ENCODE results near the gene EML1. TPM values are rescaled to one million over a fixed set of nuclear protein-coding genes. Genes with fewer than 3 reads are reported as not detected.
A peak's percentile ranks its signal among the peaks of the same experiment; 100 is the strongest.

Gene EML1
- total RNA-seq, 1 experiment from 2014 or later, result 32.6 TPM

GRCh38 chr14:99803803-99804202 is 10.6 kb downstream of the EML1 start:
- no peak for DNase-seq (ENCODE audit: low read depth)

- DNase-seq (ENCODE audit: low read depth), result no peak
These were observed 12.7 kb downstream of the EML1 start for GRCh38 chr14:99805757-99806439.

GRCh38 chr14:99806836-99807235 is 13.6 kb downstream of the EML1 start:
- no peak for DNase-seq (ENCODE audit: low read depth)

- DNase-seq (ENCODE audit: low read depth), result peak; percentile 14
These were observed 14.4 kb downstream of the EML1 start for GRCh38 chr14:99807413-99808153.

- no peak for DNase-seq (ENCODE audit: low read depth)
These were observed 14.9 kb downstream of the EML1 start for GRCh38 chr14:99808154-99808505.

- DNase-seq (ENCODE audit: low read depth), result no peak
These were observed 15.3 kb downstream of the EML1 start for GRCh38 chr14:99808515-99808914.

GRCh38 chr14:99809360-99809759 is 16.1 kb downstream of the EML1 start:
- no peak for DNase-seq (ENCODE audit: low read depth)

GRCh38 chr14:99809859-99810558 is 16.8 kb downstream of the EML1 start:
- no peak for DNase-seq (ENCODE audit: low read depth)

GRCh38 chr14:99810559-99810874 is 17.3 kb downstream of the EML1 start:
- no peak for DNase-seq (ENCODE audit: low read depth)

- no peak for DNase-seq (ENCODE audit: low read depth)
These were observed 19.0 kb downstream of the EML1 start for GRCh38 chr14:99812096-99812750.

- DNase-seq (ENCODE audit: low read depth), result no peak
These were observed 19.7 kb downstream of the EML1 start for GRCh38 chr14:99812892-99813291.

GRCh38 chr14:99815696-99816095 is 22.5 kb downstream of the EML1 start:
- DNase-seq (ENCODE audit: low read depth), result no peak

GRCh38 chr14:99816217-99816616 is 23.0 kb downstream of the EML1 start:
- no peak for DNase-seq (ENCODE audit: low read depth)

GRCh38 chr14:99816642-99817041 is 23.4 kb downstream of the EML1 start:
- DNase-seq (ENCODE audit: low read depth), result no peak

- no peak for DNase-seq (ENCODE audit: low read depth)
These were observed 24.1 kb downstream of the EML1 start for GRCh38 chr14:99817331-99817730.

GRCh38 chr14:99818503-99819036 is 25.4 kb downstream of the EML1 start:
- no peak for DNase-seq (ENCODE audit: low read depth)

GRCh38 chr14:99819514-99819913 is 26.3 kb downstream of the EML1 start:
- DNase-seq (ENCODE audit: low read depth), result no peak

GRCh38 chr14:99820702-99821331 is 27.6 kb downstream of the EML1 start:
- no peak for DNase-seq (ENCODE audit: low read depth)

- DNase-seq (ENCODE audit: low read depth), result peak; percentile 87
These were observed 28.6 kb downstream of the EML1 start for GRCh38 chr14:99821519-99822508.

- no peak for DNase-seq (ENCODE audit: low read depth)
These were observed 29.7 kb downstream of the EML1 start for GRCh38 chr14:99822800-99823455.

Measured in M059J (cell line).